Spleen (tissue), 7 donors: ENCODE results near the gene FGA.

ENCODE experiments used
- POLR2A ChIP-seq, 3 donors: fragments of 450-650 bp; IDR thresholded peaks; one replicate each; pipeline ENCODE4 v1.5.1; 2017; ENCODE audit warnings: antibody characterized with exemption in 3 of 3, mild to moderate bottlenecking in 1 of 3
- POLR2AphosphoS5 ChIP-seq, 3 donors: sonication (generic); formaldehyde crosslinking; IDR thresholded peaks; one replicate each; pipeline ENCODE4 v1.5.1; 2017; ENCODE audit warnings: antibody characterized with exemption in 3 of 3
- TF ChIP-seq, protein P1 (sequence below), 11 experiments: fragments of 200-600 bp in 7 of 11; fragments of 450-650 bp in 4 of 11; sonication (generic) in 4 of 11; IDR thresholded peaks in 8 of 11; conservative IDR thresholded peaks in 3 of 11; 1 replicate in 7 of 11; 2 replicates in 4 of 11; pipeline versions ENCODE4 v1.4.0 to v1.8.0; 2016 to 2021; ENCODE audit warnings: antibody characterized with exemption in 11 of 11, inconsistent platforms in 4 of 11, mild to moderate bottlenecking in 1 of 11
- donor health status: DM: no; HTN: no; CAD: no; lungs with moderate emphysema.
- donor health status: DM: no; HTN: no; CAD: no.
- donor health status: DM: no; HTN: no; CAD: no.

DNA sequence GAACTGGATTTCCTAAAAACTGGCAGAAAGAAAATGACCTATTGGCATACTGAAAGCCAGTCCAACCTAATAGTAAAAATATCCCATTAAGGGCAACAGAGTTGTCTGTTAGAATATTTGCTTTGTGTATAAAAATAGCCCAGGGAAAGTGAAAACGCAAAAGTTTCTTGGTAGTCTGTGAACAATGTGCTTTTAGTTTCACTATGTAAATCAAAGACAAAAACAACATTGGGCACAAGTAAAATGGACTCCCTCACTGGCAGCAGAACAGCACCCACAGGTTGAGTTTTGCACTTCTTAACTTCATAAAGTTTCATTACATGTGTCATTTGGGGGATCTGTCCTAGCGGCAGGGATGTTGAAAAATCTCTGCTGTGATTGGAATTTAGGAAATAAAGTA is 26.2 kb upstream of the FGA start:
- TF ChIP-seq POLR2A (IDR thresholded peaks at IDR 0.05) (no peak), POLR2AphosphoS5 (IDR thresholded peaks at IDR 0.05) (no peak)
- TF ChIP-seq, protein P1, sequence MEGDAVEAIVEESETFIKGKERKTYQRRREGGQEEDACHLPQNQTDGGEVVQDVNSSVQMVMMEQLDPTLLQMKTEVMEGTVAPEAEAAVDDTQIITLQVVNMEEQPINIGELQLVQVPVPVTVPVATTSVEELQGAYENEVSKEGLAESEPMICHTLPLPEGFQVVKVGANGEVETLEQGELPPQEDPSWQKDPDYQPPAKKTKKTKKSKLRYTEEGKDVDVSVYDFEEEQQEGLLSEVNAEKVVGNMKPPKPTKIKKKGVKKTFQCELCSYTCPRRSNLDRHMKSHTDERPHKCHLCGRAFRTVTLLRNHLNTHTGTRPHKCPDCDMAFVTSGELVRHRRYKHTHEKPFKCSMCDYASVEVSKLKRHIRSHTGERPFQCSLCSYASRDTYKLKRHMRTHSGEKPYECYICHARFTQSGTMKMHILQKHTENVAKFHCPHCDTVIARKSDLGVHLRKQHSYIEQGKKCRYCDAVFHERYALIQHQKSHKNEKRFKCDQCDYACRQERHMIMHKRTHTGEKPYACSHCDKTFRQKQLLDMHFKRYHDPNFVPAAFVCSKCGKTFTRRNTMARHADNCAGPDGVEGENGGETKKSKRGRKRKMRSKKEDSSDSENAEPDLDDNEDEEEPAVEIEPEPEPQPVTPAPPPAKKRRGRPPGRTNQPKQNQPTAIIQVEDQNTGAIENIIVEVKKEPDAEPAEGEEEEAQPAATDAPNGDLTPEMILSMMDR (IDR thresholded peaks at IDR 0.05 in 8 of 11, conservative IDR thresholded peaks at IDR 0.05 in 3 of 11), result no peak
